ENCODE measurements around the gene C10orf62.

C10orf62 gene

GRCh38 chr10:97635577-97635976, 46.1 kb downstream of the C10orf62 start (continued):
- TF ChIP-seq BCL11A (tag by site-specific recombination; IDR thresholded peaks at IDR 0.05; ENCODE audit: low read depth): no peak
- no peak for TF ChIP-seq ZEB2 (tag by site-specific recombination; IDR thresholded peaks at IDR 0.05)
- no peak for TF ChIP-seq ZNF416 (tag by site-specific recombination; IDR thresholded peaks at IDR 0.05)
- TF ChIP-seq, protein P1, sequence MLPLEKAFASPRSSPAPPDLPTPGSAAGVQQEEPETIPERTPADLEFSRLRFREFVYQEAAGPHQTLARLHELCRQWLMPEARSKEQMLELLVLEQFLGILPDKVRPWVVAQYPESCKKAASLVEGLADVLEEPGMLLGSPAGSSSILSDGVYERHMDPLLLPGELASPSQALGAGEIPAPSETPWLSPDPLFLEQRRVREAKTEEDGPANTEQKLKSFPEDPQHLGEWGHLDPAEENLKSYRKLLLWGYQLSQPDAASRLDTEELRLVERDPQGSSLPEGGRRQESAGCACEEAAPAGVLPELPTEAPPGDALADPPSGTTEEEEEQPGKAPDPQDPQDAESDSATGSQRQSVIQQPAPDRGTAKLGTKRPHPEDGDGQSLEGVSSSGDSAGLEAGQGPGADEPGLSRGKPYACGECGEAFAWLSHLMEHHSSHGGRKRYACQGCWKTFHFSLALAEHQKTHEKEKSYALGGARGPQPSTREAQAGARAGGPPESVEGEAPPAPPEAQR (tag by site-specific recombination; IDR thresholded peaks at IDR 0.05): no peak
- no peak for TF ChIP-seq ZNF274 (IDR thresholded peaks at IDR 0.05; ENCODE audit: low read length)
- TF ChIP-seq ZNF274 (tag by site-specific recombination; IDR thresholded peaks at IDR 0.05; ENCODE audit: borderline replicate concordance): no peak
- TF ChIP-seq, protein P2, sequence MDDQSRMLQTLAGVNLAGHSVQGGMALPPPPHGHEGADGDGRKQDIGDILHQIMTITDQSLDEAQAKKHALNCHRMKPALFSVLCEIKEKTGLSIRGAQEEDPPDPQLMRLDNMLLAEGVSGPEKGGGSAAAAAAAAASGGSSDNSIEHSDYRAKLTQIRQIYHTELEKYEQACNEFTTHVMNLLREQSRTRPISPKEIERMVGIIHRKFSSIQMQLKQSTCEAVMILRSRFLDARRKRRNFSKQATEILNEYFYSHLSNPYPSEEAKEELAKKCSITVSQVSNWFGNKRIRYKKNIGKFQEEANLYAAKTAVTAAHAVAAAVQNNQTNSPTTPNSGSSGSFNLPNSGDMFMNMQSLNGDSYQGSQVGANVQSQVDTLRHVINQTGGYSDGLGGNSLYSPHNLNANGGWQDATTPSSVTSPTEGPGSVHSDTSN (CRISPR knock-in tag; IDR thresholded peaks at IDR 0.05): no peak
- no peak for TF ChIP-seq ZNF561 (tag by site-specific recombination; IDR thresholded peaks at IDR 0.05; ENCODE audit: borderline replicate concordance)
- TF ChIP-seq ZNF776 (tag by site-specific recombination; IDR thresholded peaks at IDR 0.05; ENCODE audit: borderline replicate concordance): no peak
- TF ChIP-seq, protein P3, sequence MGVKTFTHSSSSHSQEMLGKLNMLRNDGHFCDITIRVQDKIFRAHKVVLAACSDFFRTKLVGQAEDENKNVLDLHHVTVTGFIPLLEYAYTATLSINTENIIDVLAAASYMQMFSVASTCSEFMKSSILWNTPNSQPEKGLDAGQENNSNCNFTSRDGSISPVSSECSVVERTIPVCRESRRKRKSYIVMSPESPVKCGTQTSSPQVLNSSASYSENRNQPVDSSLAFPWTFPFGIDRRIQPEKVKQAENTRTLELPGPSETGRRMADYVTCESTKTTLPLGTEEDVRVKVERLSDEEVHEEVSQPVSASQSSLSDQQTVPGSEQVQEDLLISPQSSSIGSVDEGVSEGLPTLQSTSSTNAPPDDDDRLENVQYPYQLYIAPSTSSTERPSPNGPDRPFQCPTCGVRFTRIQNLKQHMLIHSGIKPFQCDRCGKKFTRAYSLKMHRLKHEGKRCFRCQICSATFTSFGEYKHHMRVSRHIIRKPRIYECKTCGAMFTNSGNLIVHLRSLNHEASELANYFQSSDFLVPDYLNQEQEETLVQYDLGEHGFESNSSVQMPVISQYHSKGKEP (tag by site-specific recombination; IDR thresholded peaks at IDR 0.05): no peak
- TF ChIP-seq ZNF311 (tag by site-specific recombination; IDR thresholded peaks at IDR 0.05; ENCODE audit: borderline replicate concordance): no peak
- no peak for TF ChIP-seq ZNF791 (tag by site-specific recombination; IDR thresholded peaks at IDR 0.05)
- TF ChIP-seq ZSCAN16 (tag by site-specific recombination; IDR thresholded peaks at IDR 0.05): no peak
- TF ChIP-seq ZNF221 (tag by site-specific recombination; IDR thresholded peaks at IDR 0.05; ENCODE audit: borderline replicate concordance): no peak; the same call in 1 of the 2 replicates
- no peak for TF ChIP-seq PRDM2 (tag by site-specific recombination; IDR thresholded peaks at IDR 0.05; ENCODE audit: borderline replicate concordance)
- TF ChIP-seq, protein P4, sequence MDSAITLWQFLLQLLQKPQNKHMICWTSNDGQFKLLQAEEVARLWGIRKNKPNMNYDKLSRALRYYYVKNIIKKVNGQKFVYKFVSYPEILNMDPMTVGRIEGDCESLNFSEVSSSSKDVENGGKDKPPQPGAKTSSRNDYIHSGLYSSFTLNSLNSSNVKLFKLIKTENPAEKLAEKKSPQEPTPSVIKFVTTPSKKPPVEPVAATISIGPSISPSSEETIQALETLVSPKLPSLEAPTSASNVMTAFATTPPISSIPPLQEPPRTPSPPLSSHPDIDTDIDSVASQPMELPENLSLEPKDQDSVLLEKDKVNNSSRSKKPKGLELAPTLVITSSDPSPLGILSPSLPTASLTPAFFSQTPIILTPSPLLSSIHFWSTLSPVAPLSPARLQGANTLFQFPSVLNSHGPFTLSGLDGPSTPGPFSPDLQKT (IDR thresholded peaks at IDR 0.05; ENCODE audit: borderline replicate concordance, low read depth, low read length): no peak
- no peak for TF ChIP-seq ZBTB6 (tag by site-specific recombination; IDR thresholded peaks at IDR 0.05)
- no peak for TF ChIP-seq ZNF747 (tag by site-specific recombination; IDR thresholded peaks at IDR 0.05)
- TF ChIP-seq ZNF138 (tag by site-specific recombination; IDR thresholded peaks at IDR 0.05; ENCODE audit: borderline replicate concordance): no peak
- peak; percentile 36; the same call in 1 of the 2 replicates for TF ChIP-seq ZBTB7A (tag by site-specific recombination; IDR thresholded peaks at IDR 0.05; ENCODE audit: low read depth)
- TF ChIP-seq ZNF510 (tag by site-specific recombination; IDR thresholded peaks at IDR 0.05; ENCODE audit: insufficient replicate concordance): no peak
- TF ChIP-seq, protein P5, sequence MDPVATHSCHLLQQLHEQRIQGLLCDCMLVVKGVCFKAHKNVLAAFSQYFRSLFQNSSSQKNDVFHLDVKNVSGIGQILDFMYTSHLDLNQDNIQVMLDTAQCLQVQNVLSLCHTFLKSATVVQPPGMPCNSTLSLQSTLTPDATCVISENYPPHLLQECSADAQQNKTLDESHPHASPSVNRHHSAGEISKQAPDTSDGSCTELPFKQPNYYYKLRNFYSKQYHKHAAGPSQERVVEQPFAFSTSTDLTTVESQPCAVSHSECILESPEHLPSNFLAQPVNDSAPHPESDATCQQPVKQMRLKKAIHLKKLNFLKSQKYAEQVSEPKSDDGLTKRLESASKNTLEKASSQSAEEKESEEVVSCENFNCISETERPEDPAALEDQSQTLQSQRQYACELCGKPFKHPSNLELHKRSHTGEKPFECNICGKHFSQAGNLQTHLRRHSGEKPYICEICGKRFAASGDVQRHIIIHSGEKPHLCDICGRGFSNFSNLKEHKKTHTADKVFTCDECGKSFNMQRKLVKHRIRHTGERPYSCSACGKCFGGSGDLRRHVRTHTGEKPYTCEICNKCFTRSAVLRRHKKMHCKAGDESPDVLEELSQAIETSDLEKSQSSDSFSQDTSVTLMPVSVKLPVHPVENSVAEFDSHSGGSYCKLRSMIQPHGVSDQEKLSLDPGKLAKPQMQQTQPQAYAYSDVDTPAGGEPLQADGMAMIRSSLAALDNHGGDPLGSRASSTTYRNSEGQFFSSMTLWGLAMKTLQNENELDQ (tag by site-specific recombination; IDR thresholded peaks at IDR 0.05; ENCODE audit: low read depth): no peak

Measured in HEK293 (cell line).